ENCODE data around the gene PTPRD. TPM values are rescaled to one million over a fixed set of nuclear protein-coding genes. Genes with fewer than 3 reads are reported as not detected.

PTPRD gene
- total and polyA plus RNA-seq, 9 of the 15 experiments (the other 6 are each of a cell fraction or from before 2014, with no cell fraction given) = 0.11 TPM; not detected in 8

DNA sequence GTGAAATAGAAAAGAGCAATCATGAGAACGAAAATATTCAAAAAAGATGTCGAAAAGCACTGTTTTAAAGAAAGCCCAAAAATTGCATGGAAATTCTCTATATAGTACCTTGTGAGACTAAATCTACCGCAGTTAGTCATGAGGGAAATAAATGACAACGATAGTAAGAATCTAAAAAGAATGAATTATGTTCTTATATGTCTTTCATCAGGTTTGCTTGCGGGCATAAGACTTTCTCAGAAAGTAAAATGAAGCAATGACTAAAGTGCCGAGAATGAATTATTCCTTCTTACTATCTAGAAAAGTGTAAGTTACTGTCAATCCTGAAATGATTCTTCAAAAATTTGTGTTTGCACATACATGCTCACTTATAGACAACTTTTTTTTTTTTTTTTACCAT, 26.4 kb downstream of the PTPRD start (continued):
- TF ChIP-seq ZBTB33 (CRISPR knock-in tag; IDR thresholded peaks at IDR 0.05) = no peak
- no peak for TF ChIP-seq HMBOX1 (IDR thresholded peaks at IDR 0.05)
- no peak for TF ChIP-seq TOE1 (IDR thresholded peaks at IDR 0.05; ENCODE audit: borderline replicate concordance)
- TF ChIP-seq TOE1 (CRISPR knock-in tag; IDR thresholded peaks at IDR 0.05; ENCODE audit: borderline replicate concordance, low read depth) = no peak

DNA sequence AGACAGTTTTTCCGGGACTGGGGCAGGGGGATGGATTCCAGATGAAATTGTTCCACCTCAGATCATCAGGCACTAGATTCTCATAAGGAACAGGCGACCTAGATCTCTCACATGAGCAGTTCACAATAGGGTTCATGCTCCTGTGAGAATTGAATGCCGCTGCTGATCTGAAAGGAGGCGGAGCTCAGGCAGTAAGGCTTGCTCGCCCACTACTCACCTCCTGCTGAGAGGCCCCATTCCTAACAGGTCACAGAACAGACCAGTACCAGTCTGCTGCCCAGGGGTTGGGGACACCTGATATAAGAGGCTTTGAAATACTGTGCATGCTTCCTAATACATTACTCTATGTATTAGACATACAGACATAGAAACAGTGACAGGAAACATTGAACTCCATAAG, 41.1 kb downstream of the PTPRD start:
- CTCF ChIA-PET (ENCODE audit: low intra/inter-chr PET ratio) = no interaction called here
- in situ Hi-C loops (cut with MboI) (no loop called here), intact Hi-C loops (cut with micrococcal nuclease) (no loop called here)
- Histone ChIP-seq H3K79me2 (ENCODE audit: control insufficient read depth, insufficient read depth, low read length) (no peaks in the 10 kb centered on the region), H3K4me3 (no peak overlapping the region), H2AFZ (ENCODE audit: low read depth, low read length) (no peak overlapping the region), H3K36me3 (ENCODE audit: control insufficient read depth, insufficient read depth, low read length) (no peaks in the 10 kb centered on the region), H3K27ac (ENCODE audit: extremely low read depth, low read depth, low read length) (no peak overlapping the region), H3K4me2 (ENCODE audit: insufficient read depth, low read length) (no peak overlapping the region), H3K27me3 (ENCODE audit: control insufficient read depth in 2 of 2, insufficient read depth in 2 of 2, low read length in 2 of 2) (no peaks in the 10 kb centered on the region), H3K4me1 (replicated peaks in 1 of 2; ENCODE audit: control insufficient read depth in 2 of 2, insufficient read depth in 2 of 2, low read length in 2 of 2) (no peaks in the 10 kb centered on the region), H3K9me3 (replicated peaks; ENCODE audit: control insufficient read depth, insufficient read depth, low read depth, low read length) (no peaks in the 10 kb centered on the region), H3K9me1 (ENCODE audit: control insufficient read depth, insufficient read depth, low read length) (no peaks in the 10 kb centered on the region), H4K20me1 (replicated peaks; ENCODE audit: control insufficient read depth, insufficient read depth, low read length) (no peaks in the 10 kb centered on the region), H3K9ac (ENCODE audit: insufficient read depth in 1 of 2, low read depth in 2 of 2, low read length in 2 of 2) (no peak overlapping the region)
- FAIRE-seq (no peak), ATAC-seq (no peak), DNase-seq (ENCODE audit: extremely low read depth in 1 of 4, low spot score in 3 of 4) (no peak)
- BruUV-seq (replicated peaks) = no TSS peak
- 3% methylated on average over 4 of the region's 5 CpGs for WGBS (ENCODE audit: insufficient coverage, low coverage, missing lambda C conversion rate)
- POLR2A ChIA-PET = no interaction called here
- TF ChIP-seq, protein P1, sequence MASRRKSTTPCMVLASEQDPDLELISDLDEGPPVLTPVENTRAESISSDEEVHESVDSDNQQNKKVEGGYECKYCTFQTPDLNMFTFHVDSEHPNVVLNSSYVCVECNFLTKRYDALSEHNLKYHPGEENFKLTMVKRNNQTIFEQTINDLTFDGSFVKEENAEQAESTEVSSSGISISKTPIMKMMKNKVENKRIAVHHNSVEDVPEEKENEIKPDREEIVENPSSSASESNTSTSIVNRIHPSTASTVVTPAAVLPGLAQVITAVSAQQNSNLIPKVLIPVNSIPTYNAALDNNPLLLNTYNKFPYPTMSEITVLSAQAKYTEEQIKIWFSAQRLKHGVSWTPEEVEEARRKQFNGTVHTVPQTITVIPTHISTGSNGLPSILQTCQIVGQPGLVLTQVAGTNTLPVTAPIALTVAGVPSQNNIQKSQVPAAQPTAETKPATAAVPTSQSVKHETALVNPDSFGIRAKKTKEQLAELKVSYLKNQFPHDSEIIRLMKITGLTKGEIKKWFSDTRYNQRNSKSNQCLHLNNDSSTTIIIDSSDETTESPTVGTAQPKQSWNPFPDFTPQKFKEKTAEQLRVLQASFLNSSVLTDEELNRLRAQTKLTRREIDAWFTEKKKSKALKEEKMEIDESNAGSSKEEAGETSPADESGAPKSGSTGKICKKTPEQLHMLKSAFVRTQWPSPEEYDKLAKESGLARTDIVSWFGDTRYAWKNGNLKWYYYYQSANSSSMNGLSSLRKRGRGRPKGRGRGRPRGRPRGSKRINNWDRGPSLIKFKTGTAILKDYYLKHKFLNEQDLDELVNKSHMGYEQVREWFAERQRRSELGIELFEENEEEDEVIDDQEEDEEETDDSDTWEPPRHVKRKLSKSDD (conservative IDR thresholded peaks at IDR 0.05; ENCODE audit: low read length) = no peak
- TF ChIP-seq, protein P2, sequence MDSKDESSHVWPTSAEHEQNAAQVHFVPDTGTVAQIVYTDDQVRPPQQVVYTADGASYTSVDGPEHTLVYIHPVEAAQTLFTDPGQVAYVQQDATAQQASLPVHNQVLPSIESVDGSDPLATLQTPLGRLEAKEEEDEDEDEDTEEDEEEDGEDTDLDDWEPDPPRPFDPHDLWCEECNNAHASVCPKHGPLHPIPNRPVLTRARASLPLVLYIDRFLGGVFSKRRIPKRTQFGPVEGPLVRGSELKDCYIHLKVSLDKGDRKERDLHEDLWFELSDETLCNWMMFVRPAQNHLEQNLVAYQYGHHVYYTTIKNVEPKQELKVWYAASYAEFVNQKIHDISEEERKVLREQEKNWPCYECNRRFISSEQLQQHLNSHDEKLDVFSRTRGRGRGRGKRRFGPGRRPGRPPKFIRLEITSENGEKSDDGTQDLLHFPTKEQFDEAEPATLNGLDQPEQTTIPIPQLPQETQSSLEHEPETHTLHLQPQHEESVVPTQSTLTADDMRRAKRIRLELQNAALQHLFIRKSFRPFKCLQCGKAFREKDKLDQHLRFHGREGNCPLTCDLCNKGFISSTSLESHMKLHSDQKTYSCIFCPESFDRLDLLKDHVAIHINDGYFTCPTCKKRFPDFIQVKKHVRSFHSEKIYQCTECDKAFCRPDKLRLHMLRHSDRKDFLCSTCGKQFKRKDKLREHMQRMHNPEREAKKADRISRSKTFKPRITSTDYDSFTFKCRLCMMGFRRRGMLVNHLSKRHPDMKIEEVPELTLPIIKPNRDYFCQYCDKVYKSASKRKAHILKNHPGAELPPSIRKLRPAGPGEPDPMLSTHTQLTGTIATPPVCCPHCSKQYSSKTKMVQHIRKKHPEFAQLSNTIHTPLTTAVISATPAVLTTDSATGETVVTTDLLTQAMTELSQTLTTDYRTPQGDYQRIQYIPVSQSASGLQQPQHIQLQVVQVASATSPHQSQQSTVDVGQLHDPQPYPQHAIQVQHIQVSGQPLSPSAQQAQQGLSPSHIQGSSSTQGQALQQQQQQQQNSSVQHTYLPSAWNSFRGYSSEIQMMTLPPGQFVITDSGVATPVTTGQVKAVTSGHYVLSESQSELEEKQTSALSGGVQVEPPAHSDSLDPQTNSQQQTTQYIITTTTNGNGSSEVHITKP (IDR thresholded peaks at IDR 0.05; ENCODE audit: partially characterized antibody) = no peak
- TF ChIP-seq TBP (optimal IDR thresholded peaks at IDR 0.05; ENCODE audit: low read depth, low read length) = no peak
- TF ChIP-seq ZBTB2 (IDR thresholded peaks at IDR 0.05) = no peak
- TF ChIP-seq HDAC1 (IDR thresholded peaks at IDR 0.05) = no peak
- TF ChIP-seq KDM1A (IDR thresholded peaks at IDR 0.05) = no peak
